GM19043 (cell line): ENCODE measurements around the gene SNX15.
"Not testable (repeated sequence)": the region's sequence is repeated elsewhere in the genome, so short reads cannot be mapped to it uniquely, and the experiment has no call there.

Experiments
- ATAC-seq: cut with Tn5 transposase; IDR thresholded peaks from one replicate; pipeline ENCODE4 v1.9.1; 2021; ENCODE audit warnings: low read depth; ENCODE audit not compliant: unreplicated experiment

Gene SNX15

DNA sequence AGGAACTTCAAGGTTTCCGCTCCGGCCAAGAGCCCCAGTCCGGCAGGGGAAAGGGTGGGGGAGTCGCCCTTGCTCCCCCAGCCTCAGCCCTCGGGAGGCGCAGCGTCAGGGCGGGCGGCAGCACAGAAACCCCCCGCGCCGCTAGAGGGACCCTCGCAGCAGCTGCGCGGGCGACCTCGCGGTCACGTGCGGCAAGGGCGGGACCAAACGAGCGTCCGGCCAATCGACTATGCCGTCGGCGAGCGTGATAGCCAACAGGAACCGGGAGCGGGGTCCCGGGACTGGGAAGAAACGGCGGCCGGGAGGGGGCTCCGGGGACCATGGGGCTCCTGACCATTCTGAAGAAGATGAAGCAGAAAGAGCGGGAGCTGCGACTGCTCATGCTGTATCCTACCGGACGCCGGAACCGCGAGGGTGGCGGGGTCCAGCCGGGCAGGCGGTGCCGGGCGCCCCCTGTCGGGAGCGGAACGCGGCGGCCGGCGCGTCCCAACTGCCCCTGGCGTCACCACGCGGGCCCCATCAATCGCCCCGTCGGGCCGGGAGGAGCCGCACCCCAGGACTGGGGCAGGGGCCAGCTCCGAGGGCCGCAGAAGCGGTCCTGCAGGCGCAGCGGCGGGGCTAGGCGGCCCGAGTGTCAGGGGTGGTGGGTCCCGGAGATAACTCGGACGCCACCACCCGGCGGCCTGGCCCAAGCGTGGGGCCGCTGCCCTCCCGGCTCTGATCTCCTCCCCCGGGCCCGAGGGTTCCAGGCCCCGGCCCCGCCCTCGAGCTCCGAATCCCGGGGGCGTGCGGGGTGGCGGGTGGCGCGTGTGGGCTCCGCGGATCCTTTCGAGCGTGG is 13.1 kb upstream of the SNX15 start, which contains the start of gene ARL2:
Gene ARL2 (plus strand): TSS at position 273 of the 838 bp plus-strand sequence. CDS start 48 bp downstream, at position 321.
- ATAC-seq, result peak; percentile 55

DNA sequence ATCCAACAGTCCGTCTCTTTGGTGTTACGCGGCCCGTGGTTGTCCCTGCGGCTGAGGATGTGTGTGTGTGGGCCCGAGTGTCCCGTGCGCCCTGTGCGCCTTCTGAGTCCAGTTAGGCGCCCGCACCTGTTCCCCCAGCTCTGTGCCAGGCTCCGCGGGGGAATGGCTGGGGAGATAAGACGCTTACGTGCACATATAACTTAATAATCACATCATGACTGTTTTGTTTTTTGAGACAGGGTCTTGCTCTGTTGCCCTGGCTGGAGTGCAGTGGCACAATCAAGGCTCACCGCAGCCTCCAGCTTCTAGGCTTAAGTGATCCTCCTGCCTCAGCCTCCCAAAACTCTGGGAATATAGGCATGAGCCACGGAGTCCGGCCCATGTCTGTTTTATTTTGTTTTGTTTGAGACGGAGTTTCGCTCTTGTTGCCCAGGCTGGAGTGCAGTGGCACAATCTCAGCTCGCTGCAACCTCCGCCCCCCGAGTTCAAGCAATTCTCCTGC is 12.5 kb upstream of the SNX15 start:
- no peak for ATAC-seq

- no peak for ATAC-seq
Observed at GRCh38 chr11:65016705-65017104, 10.5 kb upstream of the SNX15 start.

GRCh38 chr11:65017937-65018336 is 9.3 kb upstream of the SNX15 start:
- no peak for ATAC-seq

- ATAC-seq, result no peak
Observed at GRCh38 chr11:65019824-65020223, 7.4 kb upstream of the SNX15 start.

GRCh38 chr11:65021003-65021402 is 6.2 kb upstream of the SNX15 start:
- no peak for ATAC-seq

- ATAC-seq, result no peak
Observed at GRCh38 chr11:65021509-65021908, 5.7 kb upstream of the SNX15 start.

GRCh38 chr11:65023502-65023901 is 3.7 kb upstream of the SNX15 start:
- ATAC-seq, result not testable (repeated sequence)

- ATAC-seq, result no peak
Observed at GRCh38 chr11:65026810-65027209, 429 bp upstream of the SNX15 start.

DNA sequence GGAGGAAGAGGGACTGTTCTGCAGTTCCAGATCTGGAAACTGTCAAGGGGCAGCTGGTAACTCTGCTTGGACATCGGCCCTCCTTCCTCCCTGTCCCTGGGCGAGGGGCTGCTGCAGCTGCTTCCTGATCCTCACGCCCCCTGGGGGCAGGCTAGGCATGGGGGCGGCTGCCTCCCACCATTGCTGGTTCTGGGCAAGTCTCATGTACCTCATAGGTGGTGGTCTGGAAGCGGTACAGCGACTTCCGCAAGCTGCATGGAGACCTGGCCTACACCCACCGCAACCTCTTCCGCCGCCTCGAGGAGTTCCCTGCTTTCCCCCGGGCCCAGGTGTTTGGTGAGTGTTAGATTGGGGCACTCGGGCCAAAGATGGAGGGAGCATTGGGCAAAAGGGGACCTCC is 5.0 kb downstream of the SNX15 start:
- no peak for ATAC-seq

DNA sequence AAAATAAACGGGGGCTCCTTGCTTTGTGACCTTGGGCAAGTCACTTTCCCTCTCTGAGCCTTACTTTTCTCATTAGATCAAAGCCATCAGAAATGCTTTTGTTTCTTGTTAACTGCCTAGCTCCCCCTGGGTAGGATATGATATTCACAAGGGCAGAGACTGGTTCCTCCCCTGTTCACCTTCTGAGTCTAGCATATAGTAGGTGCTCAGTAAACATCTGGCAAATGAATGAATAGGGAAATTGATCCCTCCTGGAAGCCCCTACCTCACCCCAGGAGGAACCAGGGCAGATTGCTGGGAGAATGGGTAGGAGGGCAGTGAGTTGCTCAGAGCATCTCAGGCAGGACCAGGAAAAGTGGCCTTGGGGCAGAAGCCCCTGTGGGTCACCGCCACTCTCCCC is 7.2 kb downstream of the SNX15 start:
- ATAC-seq, result no peak

- ATAC-seq, result no peak
Observed at GRCh38 chr11:65035579-65035978, 8.3 kb downstream of the SNX15 start.

GRCh38 chr11:65036931-65037330 is 9.7 kb downstream of the SNX15 start:
- ATAC-seq, result no peak

GRCh38 chr11:65040520-65040846 is 13.2 kb downstream of the SNX15 start:
- no peak for ATAC-seq

DNA sequence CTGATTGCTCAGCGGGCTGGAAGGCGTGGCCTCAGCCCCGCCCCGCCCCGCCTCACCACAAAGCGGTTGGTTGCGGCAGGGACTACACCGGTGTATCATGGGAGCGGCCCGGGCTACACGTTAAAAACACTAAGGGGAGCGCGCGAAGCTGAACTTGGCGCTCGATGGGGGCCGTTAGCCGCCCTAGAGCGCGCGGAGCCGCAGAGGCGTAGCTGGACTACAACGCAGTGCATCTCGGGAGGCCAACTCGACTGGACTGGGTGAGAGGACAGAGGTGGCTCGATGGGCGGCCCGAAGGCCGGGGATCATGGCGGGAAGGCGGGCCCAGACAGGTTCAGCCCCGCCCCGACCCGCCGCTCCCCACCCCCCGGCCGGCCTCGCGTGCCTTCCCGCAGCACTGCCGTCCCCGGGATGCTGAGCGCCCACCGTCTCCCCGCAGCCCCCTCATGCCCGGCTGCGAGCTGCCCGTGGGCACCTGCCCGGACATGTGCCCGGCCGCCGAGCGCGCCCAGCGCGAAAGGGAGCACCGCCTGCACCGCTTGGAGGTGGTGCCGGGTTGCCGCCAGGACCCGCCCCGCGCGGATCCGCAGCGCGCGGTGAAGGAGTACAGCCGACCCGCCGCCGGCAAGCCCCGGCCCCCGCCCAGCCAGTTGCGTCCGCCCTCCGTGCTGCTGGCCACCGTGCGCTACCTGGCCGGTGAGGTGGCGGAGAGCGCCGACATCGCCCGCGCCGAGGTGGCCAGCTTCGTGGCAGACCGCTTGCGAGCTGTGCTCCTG is 13.8 kb downstream of the SNX15 start, which contains the start of gene SAC3D1:
Gene SAC3D1 (plus strand): TSS at position 364 of the 776 bp plus-strand sequence. CDS start 83 bp downstream, at position 447.
- peak; percentile 79 for ATAC-seq

DNA sequence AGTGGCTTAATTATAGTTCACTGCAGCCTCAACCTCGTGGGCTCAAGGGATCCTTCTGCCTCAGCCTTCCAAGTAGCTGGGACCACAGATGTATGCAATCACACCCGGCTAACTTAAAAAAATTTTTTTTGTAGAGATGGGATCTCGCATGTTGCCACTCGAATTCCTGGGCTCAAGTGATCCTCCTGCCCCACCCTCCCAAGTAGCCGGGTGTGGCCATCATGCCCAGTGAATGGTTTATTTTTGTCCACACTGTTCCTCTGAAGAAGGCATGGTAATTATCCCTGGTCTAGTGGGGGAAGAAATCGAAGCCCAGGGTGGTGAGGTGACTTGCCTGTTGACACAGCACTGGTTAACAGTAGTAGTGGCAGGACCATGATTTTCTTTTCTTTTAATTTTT is 15.7 kb downstream of the SNX15 start:
- ATAC-seq, result no peak

GRCh38 chr11:65043881-65044501 is 16.8 kb downstream of the SNX15 start:
- no peak for ATAC-seq

GRCh38 chr11:65045061-65045460 is 17.8 kb downstream of the SNX15 start:
- no peak for ATAC-seq

GRCh38 chr11:65045728-65046127 is 18.5 kb downstream of the SNX15 start:
- no peak for ATAC-seq

DNA sequence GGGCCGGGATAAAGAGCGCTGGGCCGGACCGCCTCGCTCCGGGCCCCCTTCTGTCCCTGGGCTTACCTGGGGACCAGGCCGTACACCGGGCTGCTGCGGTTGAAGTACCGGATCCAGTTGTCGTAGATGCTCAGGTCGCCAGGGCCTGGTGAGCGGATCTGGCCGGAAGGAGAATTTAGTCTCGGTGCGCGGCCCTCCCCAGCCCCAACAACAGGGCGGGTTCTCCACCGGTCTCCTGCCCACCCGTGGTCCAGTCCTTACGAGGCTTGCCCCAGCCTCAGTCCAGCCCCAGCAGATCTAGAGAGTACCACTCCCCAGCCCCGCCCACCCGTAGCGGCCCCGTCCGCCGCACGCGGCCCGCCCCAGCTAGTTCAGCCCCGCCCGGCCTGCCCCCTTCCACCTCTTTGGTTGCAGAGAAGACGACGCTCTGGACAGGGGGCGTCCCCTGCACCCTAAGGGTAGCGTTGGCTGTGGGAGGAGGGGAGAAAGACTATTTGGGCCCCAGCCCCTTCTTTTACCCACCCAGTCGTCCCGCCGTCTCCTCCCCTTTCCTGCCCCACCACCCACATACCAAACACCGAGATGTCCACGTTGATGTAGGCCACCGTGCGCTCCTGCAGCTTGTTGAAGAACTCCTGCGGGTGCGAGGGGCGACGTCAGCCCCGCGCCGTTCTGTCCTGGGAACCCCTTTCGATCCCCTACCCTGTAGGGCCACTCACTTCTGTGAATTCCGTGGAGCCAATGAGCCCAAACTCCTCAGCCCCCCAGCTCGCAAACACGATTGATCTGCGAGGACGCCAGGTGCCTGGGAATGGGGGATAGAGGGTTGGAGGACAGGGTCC is 20.6 kb downstream of the SNX15 start:
- ATAC-seq, result no peak
